ENCODE results near the gene TBC1D1. TPM values are rescaled to one million over a fixed set of nuclear protein-coding genes. Genes with fewer than 3 reads are reported as not detected.

Gene TBC1D1
- total RNA-seq, 2 donors from 2014 or later = 139 to 220 TPM

DNA sequence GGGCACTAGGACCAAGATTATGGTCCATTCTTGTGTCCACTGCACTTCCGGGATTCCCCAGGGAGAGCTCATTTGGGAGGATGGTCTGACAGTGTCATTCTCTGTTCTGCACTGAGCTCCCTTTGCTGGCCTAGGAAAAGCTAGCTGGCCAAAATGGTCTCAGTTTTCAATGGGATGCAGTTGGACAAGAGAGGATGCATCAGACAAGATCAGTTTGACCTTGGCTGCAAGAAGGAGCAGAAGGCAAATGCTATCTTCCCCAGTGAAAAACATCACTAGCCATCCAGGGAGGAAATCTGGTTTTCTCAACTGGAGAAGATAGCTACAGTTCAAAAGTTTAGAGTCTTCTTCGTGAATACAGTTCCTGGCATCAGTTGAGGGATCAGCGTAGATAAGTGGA lies 290.4 kb downstream of the TBC1D1 start:
- no peak overlapping the region for H3K27ac ChIP-seq
- H3K9me3 ChIP-seq = no peaks in the 10 kb centered on the region
- H3K4me1 ChIP-seq = peaks cover 0 to 11% of the 10 kb centered on the region in 2 donors
- H3K36me3 ChIP-seq = no peaks in the 10 kb centered on the region
- TF ChIP-seq, protein P1, sequence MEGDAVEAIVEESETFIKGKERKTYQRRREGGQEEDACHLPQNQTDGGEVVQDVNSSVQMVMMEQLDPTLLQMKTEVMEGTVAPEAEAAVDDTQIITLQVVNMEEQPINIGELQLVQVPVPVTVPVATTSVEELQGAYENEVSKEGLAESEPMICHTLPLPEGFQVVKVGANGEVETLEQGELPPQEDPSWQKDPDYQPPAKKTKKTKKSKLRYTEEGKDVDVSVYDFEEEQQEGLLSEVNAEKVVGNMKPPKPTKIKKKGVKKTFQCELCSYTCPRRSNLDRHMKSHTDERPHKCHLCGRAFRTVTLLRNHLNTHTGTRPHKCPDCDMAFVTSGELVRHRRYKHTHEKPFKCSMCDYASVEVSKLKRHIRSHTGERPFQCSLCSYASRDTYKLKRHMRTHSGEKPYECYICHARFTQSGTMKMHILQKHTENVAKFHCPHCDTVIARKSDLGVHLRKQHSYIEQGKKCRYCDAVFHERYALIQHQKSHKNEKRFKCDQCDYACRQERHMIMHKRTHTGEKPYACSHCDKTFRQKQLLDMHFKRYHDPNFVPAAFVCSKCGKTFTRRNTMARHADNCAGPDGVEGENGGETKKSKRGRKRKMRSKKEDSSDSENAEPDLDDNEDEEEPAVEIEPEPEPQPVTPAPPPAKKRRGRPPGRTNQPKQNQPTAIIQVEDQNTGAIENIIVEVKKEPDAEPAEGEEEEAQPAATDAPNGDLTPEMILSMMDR (IDR thresholded peaks at IDR 0.05) = no peak
- H3K4me3 ChIP-seq = no peak overlapping the region
- no peaks in the 10 kb centered on the region for H3K27me3 ChIP-seq
- no peak for DNase-seq (ENCODE audit: low spot score)

DNA sequence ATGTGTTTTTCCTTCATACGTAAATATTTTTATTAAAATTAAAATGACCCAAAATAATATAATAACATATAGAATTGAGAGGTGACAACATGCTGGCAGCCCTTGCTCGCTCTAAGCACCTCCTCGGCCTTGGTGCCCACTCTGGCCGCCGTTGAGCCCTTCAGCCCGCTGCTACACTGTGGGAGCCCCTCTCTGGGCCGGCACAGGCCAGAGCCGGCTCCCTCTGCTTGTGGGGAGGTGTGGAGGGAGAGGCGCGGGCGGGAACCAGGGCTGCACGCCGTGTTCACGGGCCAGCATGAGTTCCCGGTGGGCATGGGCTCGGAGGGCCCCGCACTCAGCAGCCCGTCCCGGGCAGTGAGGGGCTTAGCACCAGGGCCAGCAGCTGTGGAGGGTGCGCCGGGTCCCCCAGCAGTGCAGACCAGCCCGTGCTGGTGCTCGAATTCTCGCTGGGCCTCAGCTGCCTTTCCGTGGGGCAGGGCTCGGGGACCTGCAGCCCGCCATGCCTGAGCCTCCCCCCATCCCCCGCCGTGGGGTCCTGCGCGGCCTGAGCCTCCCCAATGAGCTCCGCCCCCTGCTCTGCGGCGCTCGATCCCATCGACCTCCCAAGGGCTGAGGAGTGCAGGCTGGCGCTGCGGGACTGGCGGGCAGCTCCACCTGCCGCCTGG lies 291.6 kb downstream of the TBC1D1 start:
- DNase-seq (ENCODE audit: low spot score) = no peak
- Histone ChIP-seq H3K27me3 (no peaks in the 10 kb centered on the region), H3K9me3 (no peaks in the 10 kb centered on the region), H3K36me3 (no peaks in the 10 kb centered on the region), H3K4me1 (peaks cover 0 to 7% of the 10 kb centered on the region in 2 donors), H3K4me3 (no peak overlapping the region), H3K27ac (no peak overlapping the region)
- TF ChIP-seq, protein P1 (IDR thresholded peaks at IDR 0.05) = no peak

DNA sequence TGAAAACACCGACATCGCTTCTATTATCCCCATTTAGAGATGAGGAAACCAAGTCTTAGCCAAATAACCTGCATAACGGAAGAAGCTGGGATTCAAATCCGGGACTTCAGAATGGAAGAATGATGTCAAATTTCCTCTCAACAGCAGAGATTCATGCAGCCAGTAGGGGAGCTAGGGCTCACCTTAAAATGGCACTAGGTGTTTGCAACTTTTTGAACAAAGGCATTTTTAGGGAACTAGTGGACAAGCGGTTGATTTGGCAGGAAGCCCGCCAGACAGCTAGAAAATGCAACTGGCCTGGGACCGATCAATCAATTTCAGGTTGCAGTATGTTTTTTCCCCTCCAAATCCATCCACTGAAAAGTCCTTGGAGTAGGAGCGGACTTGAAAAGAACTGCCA lies 293.5 kb downstream of the TBC1D1 start:
- H3K27ac ChIP-seq = no peak overlapping the region
- H3K4me1 ChIP-seq = no peaks in the 10 kb centered on the region
- TF ChIP-seq, protein P1 (IDR thresholded peaks at IDR 0.05) = no peak
- no peaks in the 10 kb centered on the region for H3K36me3 ChIP-seq
- H3K4me3 ChIP-seq = no peak overlapping the region
- H3K9me3 ChIP-seq = no peaks in the 10 kb centered on the region
- no peaks in the 10 kb centered on the region for H3K27me3 ChIP-seq
- DNase-seq (ENCODE audit: low spot score) = no peak

DNA sequence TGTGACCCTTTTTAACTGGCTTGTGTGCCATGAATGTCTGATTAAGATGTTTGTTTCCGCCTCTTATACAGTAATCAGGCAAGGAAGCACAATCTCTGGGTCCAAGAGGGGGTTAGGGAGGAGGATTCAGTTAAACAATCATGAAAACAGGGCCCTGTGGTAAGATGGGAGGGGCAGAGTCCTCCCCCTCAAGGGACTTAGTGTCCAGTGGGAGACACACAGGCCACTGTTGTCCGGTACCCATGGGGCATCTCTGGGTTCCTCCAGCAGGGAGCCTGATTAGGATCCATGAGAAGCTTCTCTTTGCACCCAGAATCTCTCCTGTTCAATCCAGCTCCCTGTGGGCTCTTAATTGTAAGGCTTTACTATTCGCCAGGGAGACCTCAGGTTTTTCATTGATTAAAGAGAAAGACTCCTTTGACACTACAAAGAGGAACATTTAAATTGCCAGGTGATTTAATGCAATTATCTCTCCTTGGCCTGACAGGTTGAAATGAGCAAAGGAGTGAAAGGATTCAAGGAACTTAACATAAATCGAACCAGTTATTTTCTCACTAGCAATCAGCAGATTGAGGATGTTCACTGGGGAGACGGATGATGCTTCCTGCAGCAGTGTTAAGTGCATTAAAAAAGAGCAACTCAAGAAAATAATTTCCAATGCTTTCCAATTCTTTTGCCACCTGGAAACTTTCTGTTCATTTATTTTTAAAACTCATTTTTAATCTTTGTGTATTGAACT lies 294.7 kb downstream of the TBC1D1 start:
- no peak overlapping the region for H3K4me3 ChIP-seq
- TF ChIP-seq, protein P1 (IDR thresholded peaks at IDR 0.05) = no peak
- no peaks in the 10 kb centered on the region for H3K9me3 ChIP-seq
- DNase-seq (ENCODE audit: low spot score) = no peak
- H3K36me3 ChIP-seq = no peaks in the 10 kb centered on the region
- no peaks in the 10 kb centered on the region for H3K27me3 ChIP-seq
- no peak overlapping the region for H3K27ac ChIP-seq
- H3K4me1 ChIP-seq = peaks cover 0 to 8% of the 10 kb centered on the region in 2 donors

DNA sequence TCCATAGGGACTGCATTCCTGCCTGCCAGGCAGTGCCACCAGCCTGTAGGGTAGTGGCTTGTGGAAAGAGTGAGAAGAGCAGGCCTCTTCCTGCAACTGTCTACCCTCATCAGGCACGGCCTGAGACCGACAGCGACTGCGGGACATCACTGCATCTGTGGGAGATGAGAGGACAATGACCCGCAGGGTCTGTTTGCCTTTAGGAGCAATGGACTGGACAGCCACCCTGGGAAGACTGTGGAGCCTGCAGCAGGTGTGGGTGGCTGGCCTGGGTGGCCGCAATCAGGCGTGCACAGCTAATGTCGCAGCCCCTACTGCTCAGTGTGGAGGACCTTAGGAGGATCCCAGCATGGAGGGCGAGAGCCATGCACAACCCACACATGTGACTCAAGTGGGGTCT lies 297.3 kb downstream of the TBC1D1 start:
- no peak overlapping the region for H3K27ac ChIP-seq
- H3K27me3 ChIP-seq = no peaks in the 10 kb centered on the region
- TF ChIP-seq, protein P1 (IDR thresholded peaks at IDR 0.05) = no peak
- H3K4me1 ChIP-seq = peaks cover 0 to 17% of the 10 kb centered on the region in 2 donors
- no peaks in the 10 kb centered on the region for H3K9me3 ChIP-seq
- H3K36me3 ChIP-seq = no peaks in the 10 kb centered on the region
- no peak overlapping the region for H3K4me3 ChIP-seq
- no peak for DNase-seq (ENCODE audit: low spot score)
